ENCODE data around the gene CLEC1A.

CLEC1A gene

GRCh38 chr12:10097521-10097920 is 1.3 kb downstream of the CLEC1A start:
- DNase-seq = no peak

DNA sequence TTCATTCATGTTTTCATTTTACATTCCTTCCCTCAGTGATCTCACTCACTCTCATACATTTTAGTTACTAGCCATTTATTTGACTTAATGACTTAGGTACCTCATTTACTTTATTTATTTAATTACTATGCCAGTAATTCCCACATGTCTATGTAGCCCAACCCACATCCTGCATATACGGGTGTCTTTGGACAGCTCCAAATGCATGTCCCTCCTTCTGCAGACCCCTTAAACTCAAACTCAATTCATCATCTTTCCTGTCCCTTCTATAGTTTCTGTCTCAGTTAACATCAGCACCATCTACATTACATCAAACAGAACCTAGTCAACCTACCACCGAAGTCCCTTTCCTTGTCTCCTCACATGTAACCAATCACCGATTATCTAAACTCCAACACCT is 2.8 kb downstream of the CLEC1A start:
- DNase-seq = no peak

DNA sequence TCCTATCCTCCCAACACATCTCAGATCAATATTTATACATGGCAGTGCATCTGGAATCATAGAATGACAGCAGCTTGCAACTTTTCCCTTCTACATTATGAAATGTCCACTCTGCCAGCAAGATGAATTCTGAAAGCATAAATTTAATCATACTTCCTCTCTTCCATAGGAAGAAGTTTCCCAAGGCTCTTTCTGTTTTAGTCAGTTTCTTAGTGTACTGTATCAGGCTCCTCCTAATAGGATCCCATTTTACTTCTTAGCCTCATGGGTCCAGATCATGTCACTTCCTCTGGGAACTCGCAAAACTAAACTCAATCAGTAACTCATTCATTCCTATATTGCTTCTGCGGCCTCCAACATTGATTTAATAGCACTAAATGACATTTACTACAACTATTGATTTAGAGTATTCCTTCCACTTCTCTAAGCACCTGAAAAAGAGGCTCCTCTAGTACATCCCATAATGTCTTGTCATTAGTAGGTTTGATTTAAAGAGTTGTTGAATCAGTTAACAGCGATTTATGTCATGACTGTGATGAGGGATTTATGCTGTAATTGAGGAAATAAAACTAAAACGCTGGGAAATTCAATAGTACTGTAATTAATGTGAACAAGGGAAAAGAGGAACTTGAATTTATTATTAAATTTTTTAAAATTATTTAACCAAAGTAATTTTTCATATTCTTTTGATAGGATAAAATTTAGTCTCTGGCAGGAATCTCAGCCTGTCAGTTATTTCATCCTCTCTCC is 4.0 kb downstream of the CLEC1A start:
- DNase-seq = no peak

GRCh38 chr12:10088955-10089900 is 9.6 kb downstream of the CLEC1A start:
- no peak for DNase-seq

DNA sequence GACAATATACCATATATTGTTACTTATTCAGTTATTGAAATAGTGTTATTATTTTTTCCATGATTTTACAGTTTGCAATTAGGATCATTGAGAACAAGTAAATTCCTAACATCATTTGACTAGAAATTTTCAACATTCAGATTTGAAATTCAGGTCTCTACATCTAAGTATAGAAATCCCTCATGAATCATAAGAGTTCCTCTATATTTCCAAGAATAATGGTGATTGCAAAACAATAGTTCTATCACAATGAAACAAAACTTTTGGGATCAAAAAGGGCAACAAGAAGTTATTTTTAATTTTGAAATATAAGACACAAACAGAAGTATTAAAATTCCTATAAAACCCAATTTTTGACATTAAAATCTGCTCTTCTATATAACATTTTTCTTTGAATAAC is 10.8 kb downstream of the CLEC1A start:
- no peak for DNase-seq

- DNase-seq = no peak
These were observed 12.4 kb downstream of the CLEC1A start for GRCh38 chr12:10086387-10086786.

- no peak for DNase-seq
These were observed 14.1 kb downstream of the CLEC1A start for GRCh38 chr12:10084733-10085132.

GRCh38 chr12:10082117-10082874 is 16.5 kb downstream of the CLEC1A start:
- DNase-seq = no peak

- no peak for DNase-seq
These were observed 23.3 kb downstream of the CLEC1A start for GRCh38 chr12:10075451-10075850.

DNA sequence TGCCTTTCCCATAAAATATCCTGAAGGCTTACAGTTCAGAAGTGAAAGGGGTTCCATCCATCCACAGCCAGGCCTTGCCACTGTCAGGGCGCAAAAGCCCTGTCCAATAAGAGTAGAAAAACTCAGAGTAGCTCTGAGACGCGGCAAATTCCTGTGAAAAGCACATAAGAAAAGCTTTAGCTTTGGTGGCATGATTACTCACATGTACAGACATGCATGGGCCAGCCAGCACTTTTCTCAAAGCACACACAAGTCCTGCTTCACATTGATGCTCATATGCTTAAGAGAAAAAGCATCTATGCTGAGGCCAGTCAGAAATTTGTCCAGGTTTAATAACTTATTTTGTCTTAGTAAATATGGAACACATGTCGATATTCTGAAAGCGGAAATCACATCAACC is 25.5 kb downstream of the CLEC1A start:
- DNase-seq = no peak

DNA sequence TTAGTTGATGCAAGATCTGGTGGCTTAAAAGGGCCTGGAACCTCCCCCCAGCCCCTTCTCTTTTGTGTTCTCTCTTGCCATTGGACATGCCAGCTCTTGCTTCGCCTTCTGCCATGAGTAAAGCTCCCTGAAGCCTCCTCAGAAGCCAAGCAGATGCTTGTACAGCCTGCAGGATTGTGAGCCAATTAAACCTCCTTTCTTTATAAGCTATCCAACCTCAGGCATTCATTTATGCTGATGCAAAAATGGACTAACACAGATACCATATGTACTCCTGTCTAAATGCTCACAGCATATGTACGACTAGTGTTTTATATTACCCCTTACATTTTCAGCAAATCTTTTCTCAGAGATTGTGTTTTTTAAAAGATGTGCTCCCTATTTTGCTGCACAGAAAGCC is 26.7 kb downstream of the CLEC1A start:
- no peak for DNase-seq

GRCh38 chr12:10070380-10070779 is 28.4 kb downstream of the CLEC1A start:
- no peak for DNase-seq

DNA sequence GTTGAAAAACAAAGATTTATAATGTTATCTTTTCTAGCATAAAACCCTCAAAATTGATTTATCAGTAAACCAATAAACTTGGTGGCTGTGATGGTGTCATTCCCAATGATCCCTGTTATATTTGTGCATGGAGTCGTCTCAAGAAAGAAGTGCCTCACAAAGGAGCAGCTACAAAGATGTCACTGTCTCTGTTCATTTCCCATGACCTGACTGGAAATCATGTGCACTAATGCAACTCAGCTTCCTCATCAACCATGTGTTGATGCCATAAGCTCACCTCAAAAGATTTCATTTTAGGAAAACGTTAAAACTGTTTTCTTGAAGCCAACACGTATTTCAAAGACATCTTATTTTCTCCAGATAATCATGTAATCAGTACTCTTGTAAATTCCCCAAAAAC is 28.8 kb downstream of the CLEC1A start:
- no peak for DNase-seq

DNA sequence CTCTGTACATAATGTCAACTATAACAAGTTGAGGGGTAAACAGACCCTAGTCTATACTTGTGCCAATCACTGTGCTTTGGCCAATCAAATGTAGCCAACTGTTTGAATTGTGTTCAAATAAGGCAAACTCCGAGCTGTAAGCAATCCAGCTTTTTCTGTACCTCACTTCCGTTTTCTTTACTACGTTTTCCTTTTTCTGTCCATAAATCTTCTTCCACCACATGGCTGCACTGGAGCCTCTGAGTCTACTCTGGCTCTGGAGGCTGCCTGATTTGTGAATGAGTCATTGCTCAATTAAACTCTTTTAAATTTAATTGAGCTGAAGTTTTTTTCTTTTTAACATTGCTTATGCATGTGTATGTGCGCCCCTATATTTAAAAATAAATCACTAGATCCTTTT is 29.7 kb downstream of the CLEC1A start:
- no peak for DNase-seq

DNA sequence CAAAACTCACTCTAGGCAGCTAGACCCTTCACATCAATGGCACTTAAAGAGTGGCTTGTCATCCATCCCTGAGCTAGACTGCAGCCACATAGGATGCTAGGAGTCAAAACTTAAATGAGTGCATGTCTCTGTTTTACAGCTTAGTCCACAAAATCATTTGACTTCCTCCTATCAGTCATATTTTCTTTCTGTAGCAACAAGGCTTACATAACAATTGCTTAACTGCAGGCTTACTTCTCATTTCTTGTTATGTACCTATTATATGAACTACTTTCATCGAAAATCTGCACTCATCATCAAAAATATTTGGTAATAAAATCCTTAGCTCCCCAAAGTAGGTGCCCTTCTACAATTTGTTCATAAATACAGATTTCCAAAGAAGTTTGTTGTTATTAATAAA is 30.1 kb downstream of the CLEC1A start:
- no peak for DNase-seq

- no peak for DNase-seq
These were observed 30.8 kb downstream of the CLEC1A start for GRCh38 chr12:10067942-10068341.

DNA sequence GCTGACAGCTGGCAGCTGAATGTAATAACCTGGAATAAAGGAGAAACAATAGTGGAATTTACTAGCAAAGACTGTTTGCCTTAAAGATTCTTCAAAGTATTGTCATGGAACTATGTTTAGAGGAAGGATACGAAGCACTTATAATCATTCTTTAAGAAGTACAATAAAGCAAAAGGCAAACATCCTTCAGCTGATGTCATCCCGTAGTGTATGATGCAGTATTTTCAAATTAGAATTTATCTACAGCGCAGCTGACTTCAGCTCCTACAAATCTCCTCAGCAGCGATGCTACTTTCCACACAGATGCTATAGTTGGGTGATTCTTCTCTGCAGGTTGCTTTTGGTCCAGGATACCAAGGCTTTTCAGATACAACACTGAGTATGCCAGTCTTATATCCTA is 31.5 kb downstream of the CLEC1A start:
- DNase-seq = no peak

DNA sequence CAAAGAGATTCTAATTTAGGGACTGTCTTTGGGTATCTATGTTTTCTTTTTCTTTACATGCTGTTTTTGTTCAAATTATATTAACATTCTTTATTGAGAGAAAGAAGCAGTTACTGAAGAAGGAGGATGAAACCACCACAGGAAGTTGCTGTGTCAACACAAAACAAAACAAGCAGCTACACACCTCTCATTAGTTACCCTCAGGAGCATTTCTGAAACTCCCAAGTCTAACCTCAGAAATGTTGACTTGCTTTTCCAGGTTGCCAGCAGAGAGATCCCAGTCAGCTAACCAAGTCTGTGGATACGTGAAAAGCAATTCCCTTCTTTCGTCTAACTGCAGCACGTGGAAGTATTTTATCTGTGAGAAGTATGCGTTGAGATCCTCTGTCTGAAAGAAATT is 33.5 kb downstream of the CLEC1A start:
- DNase-seq = no peak

- DNase-seq = no peak
These were observed 40.4 kb downstream of the CLEC1A start for GRCh38 chr12:10058387-10058786.

DNA sequence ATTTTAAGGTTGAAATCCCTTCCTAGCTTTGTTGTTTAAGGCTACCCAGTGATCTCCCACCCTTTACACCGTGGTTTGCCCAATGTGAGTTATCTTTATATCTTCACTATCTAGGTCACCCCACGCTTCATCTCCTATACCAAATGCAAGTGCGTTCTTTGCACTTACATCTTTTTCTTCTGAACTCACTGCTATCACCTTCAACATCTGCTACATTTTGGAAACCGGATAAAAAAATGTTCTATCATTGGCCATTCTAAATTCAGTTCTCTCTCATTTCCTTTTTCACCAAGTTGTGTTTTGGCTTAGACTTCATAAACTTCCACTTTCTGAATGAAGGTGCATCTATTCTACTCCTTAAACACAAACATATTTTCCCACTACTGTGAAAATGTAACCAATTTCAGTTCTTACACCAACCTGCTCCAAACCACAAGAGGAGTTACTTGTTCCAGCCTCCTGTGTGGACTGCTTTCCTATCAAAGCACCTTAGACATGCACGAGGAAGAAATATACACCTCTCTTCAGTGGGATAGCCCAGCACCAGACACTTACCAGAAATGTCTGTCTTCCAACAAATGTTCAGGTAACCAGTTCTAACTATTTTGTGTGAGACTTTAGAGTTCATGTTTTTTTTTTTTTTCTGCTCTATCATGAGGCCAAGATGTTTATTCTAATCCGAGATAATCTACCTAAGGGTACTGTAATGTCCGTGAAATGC is 46.4 kb downstream of the CLEC1A start:
- no peak for DNase-seq

GRCh38 chr12:10048526-10048925 is 50.3 kb downstream of the CLEC1A start:
- no peak for DNase-seq

DNA sequence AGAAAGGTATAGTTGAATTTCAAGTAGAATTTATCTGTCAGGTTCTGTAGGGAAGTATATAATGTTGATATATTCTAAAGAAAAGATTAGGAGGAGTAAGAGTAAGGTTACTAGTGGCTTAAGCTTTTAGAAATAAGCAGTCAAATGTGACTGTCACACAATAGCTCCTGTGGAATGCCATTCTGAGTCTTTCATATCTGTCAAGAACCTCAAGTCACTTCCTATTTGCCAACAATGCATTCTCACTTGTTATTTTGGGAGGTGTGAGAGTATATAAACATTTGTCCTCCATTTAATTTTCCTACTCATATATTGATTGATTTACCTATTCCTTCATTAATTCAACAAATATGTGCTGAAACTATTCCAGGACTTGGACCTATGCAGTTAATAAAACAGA is 56.6 kb downstream of the CLEC1A start:
- DNase-seq = no peak
